GM12892 (cell line): ENCODE measurements around the gene ULBP3.

ENCODE experiments used
- POLR2A ChIP-seq: IDR thresholded peaks from 2 replicates; pipeline ENCODE4 v1.6.1; 2011; ENCODE audit warnings: low read depth, low read length, control low read depth
- POLR2AphosphoS5 ChIP-seq: IDR thresholded peaks from 2 replicates; pipeline ENCODE4 v1.6.1; 2011; ENCODE audit warnings: low read depth, low read length, control low read depth

GRCh38 chr6:150118203-150118602 is 49.3 kb upstream of the ULBP3 start:
- TF ChIP-seq POLR2AphosphoS5 (no peak), POLR2A (no peak)
